IMR-90 (cell line): Measurements from ENCODE around the gene SLC9A1.

ENCODE experiments used
- CTCF ChIP-seq: conservative IDR thresholded peaks from 2 replicates; pipeline ENCODE4 v1.5.1; 2012; ENCODE audit warnings: mild to moderate bottlenecking, low read depth, low read length, improper control_type of control experiment
- ELK1 ChIP-seq: fragments of 150-350 bp; IDR thresholded peaks from 2 replicates; pipeline ENCODE4 v1.6.1; 2016; ENCODE audit warnings: low read depth, mild to moderate bottlenecking, low read length, moderate library complexity, borderline replicate concordance
- MAFK ChIP-seq: IDR thresholded peaks from 2 replicates; pipeline ENCODE4 v1.6.1; 2012; ENCODE audit warnings: low read depth, low read length, improper control_type of control experiment
- NFE2L2 ChIP-seq: fragments of 150-350 bp; IDR thresholded peaks from 2 replicates; pipeline ENCODE4 v1.6.1; 2016; ENCODE audit warnings: low read depth, mild to moderate bottlenecking, low read length
- POLR2A ChIP-seq: IDR thresholded peaks from 2 replicates; pipeline ENCODE4 v1.6.1; 2012; ENCODE audit warnings: mild to moderate bottlenecking, low read depth, low read length
- RAD21 ChIP-seq: IDR thresholded peaks from 2 replicates; pipeline ENCODE4 v1.6.1; 2012; ENCODE audit warnings: low read length, improper control_type of control experiment
- RFX5 ChIP-seq: IDR thresholded peaks from 2 replicates; pipeline ENCODE4 v1.8.0; 2012; ENCODE audit warnings: low read depth, mild to moderate bottlenecking, low read length, moderate library complexity
- USF2 ChIP-seq: fragments of 150-350 bp; IDR thresholded peaks from 2 replicates; pipeline ENCODE4 v1.6.1; 2017; ENCODE audit warnings: mild to moderate bottlenecking, antibody characterized with exemption, low read length, low read depth

- TF ChIP-seq CTCF (peak; percentile 96), ELK1 (no peak), POLR2A (0 out of 2 replicates have a peak, but pooled peaks have one; percentile 24), USF2 (no peak), RAD21 (peak; percentile 96), RFX5 (no peak), NFE2L2 (no peak), MAFK (no peak)
Observed at GRCh38 chr1:27102707-27103468, 52.0 kb downstream of the SLC9A1 start.
